GM23338 (cell line): ENCODE measurements around the gene MELTF. TPM values are rescaled to one million over a fixed set of nuclear protein-coding genes. Genes with fewer than 3 reads are reported as not detected.

Source experiments
- ATAC-seq: fragments of 200-7000 bp; cut with Tn5 transposase; 3 replicates; pipeline ENCODE4 v1.9.1; 2020
- DNase-seq: peaks from one replicate; pipeline ENCODE4 v3.0.0-alpha.2; 2015; ENCODE audit warnings: low spot score
- H2AFZ ChIP-seq: fragments of 200-600 bp; sonication (generic); 2 replicates; pipeline ENCODE4 v1.8.0; 2016; ENCODE audit warnings: antibody characterized with exemption, mild to moderate bottlenecking, moderate library complexity
- H3F3A ChIP-seq: fragments of 200-600 bp; sonication (generic); replicated peaks from 2 replicates; pipeline ENCODE4 v1.8.0; 2017; ENCODE audit warnings: antibody characterized with exemption, mixed run types, low read depth
- H3K27ac ChIP-seq: fragments of 200-600 bp; sonication (generic); 2 replicates; pipeline ENCODE4 v1.6.1; 2016; ENCODE audit warnings: low read depth
- H3K27me3 ChIP-seq: fragments of 200-600 bp; sonication (generic); 2 replicates; pipeline ENCODE4 v1.8.0; 2016; ENCODE audit warnings: mild to moderate bottlenecking, mixed run types, moderate library complexity; ENCODE audit not compliant: insufficient read depth
- H3K36me3 ChIP-seq: fragments of 200-600 bp; sonication (generic); 2 replicates; pipeline ENCODE4 v1.8.0; 2016; ENCODE audit warnings: mild to moderate bottlenecking; ENCODE audit not compliant: insufficient read depth
- H3K4me1 ChIP-seq: fragments of 200-600 bp; sonication (generic); 2 replicates; pipeline ENCODE4 v1.8.0; 2016; ENCODE audit warnings: mild to moderate bottlenecking, moderate library complexity; ENCODE audit not compliant: insufficient read depth
- H3K4me2 ChIP-seq: fragments of 200-600 bp; sonication (generic); 2 replicates; pipeline ENCODE4 v1.7.1; 2017; ENCODE audit warnings: mixed run types
- H3K4me3 ChIP-seq: fragments of 200-600 bp; sonication (generic); 2 replicates; pipeline ENCODE4 v1.6.1; 2016; ENCODE audit warnings: mixed run types
- H3K79me2 ChIP-seq: fragments of 200-600 bp; sonication (generic); replicated peaks from 2 replicates; pipeline ENCODE4 v1.8.0; 2017; ENCODE audit warnings: mild to moderate bottlenecking; ENCODE audit not compliant: insufficient read depth
- H3K9me2 ChIP-seq: fragments of 200-600 bp; sonication (generic); 2 replicates; pipeline ENCODE4 v1.8.0; 2017; ENCODE audit not compliant: insufficient read depth
- H4K20me1 ChIP-seq: fragments of 200-600 bp; sonication (generic); replicated peaks from 2 replicates; pipeline ENCODE4 v1.8.0; 2017; ENCODE audit warnings: mild to moderate bottlenecking; ENCODE audit not compliant: insufficient read depth
- H3K27ac Mint-ChIP-seq: 2 replicates; pipeline ENCODE4 v1.8.0; 2020; ENCODE audit warnings: inconsistent platforms, mild to moderate bottlenecking, moderate library complexity, mixed read lengths
- H3K27me3 Mint-ChIP-seq: 3 replicates; pipeline ENCODE4 v1.8.0; 2022; ENCODE audit warnings: low read depth, mild to moderate bottlenecking, moderate library complexity, mixed read lengths, inconsistent platforms; ENCODE audit not compliant: insufficient read depth, poor library complexity
- H3K36me3 Mint-ChIP-seq: 3 replicates; pipeline ENCODE4 v1.8.0; 2021; ENCODE audit warnings: low read depth, mild to moderate bottlenecking, inconsistent platforms, moderate library complexity, mixed read lengths
- H3K4me1 Mint-ChIP-seq: 3 replicates; pipeline ENCODE4 v1.8.0; 2020; ENCODE audit warnings: mild to moderate bottlenecking, inconsistent platforms, mixed read lengths
- H3K4me3 Mint-ChIP-seq: 3 replicates; pipeline ENCODE4 v1.8.0; 2021; ENCODE audit warnings: moderate library complexity, mild to moderate bottlenecking, inconsistent platforms, mixed read lengths
- H3K9me3 Mint-ChIP-seq: 3 replicates; pipeline ENCODE4 v1.8.0; 2020; ENCODE audit warnings: moderate library complexity, mild to moderate bottlenecking, inconsistent platforms, mixed read lengths
- CREB1 ChIP-seq: fragments of 250-450 bp; sonication (Bioruptor Pico); IDR thresholded peaks from 2 replicates; pipeline ENCODE4 v1.5.0; 2020; ENCODE audit warnings: low read depth, mild to moderate bottlenecking, moderate library complexity
- EZH2 ChIP-seq: fragments of 200-600 bp; sonication (generic); IDR thresholded peaks from one replicate; pipeline ENCODE4 v1.8.0; 2017; ENCODE audit warnings: antibody characterized with exemption, mild to moderate bottlenecking, low read depth; ENCODE audit not compliant: unreplicated experiment
- EZH2phosphoT487 ChIP-seq: fragments of 200-600 bp; sonication (generic); IDR thresholded peaks from one replicate; pipeline ENCODE4 v1.8.1; 2018; ENCODE audit warnings: antibody characterized with exemption; ENCODE audit not compliant: unreplicated experiment
- JUNB ChIP-seq: IDR thresholded peaks from one replicate; pipeline ENCODE4 v1.6.1; 2016; ENCODE audit warnings: antibody characterized with exemption; ENCODE audit not compliant: unreplicated experiment
- NANOG ChIP-seq: IDR thresholded peaks from 2 replicates; pipeline ENCODE4 v1.6.1; 2016; ENCODE audit warnings: antibody characterized with exemption, borderline replicate concordance
- POLR2AphosphoS5 ChIP-seq: IDR thresholded peaks from 2 replicates; pipeline ENCODE4 v1.6.1; 2016; ENCODE audit warnings: antibody characterized with exemption, low read depth
- ZNF114 ChIP-seq: fragments of 250-450 bp; sonication (Bioruptor Pico); IDR thresholded peaks from 2 replicates; pipeline ENCODE4 v1.5.0; 2020; ENCODE audit warnings: mild to moderate bottlenecking, moderate library complexity
- ZNF331 ChIP-seq: fragments of 250-450 bp; sonication (Bioruptor Pico); IDR thresholded peaks from 2 replicates; pipeline ENCODE4 v1.5.0; 2020; ENCODE audit warnings: low read depth, mild to moderate bottlenecking, moderate library complexity
- polyA plus RNA-seq: library from polyadenylated mRNA; unstranded; fragments of >200 nt; fragmentation: Nextera tagmentation; extraction: Ambion mirVana; gene quantifications from 2 replicates; pipeline ENCODE4 v1.2.1, GENCODE V29; 2016
- total RNA-seq: library from RNA; depleted of rRNA; stranded (reverse); fragments of >200 nt; shearing (Covaris generic); gene quantifications from 2 replicates; pipeline ENCODE4 v1.2.3, GENCODE V29; 2014
- TF ChIP-seq, protein P1 (sequence below): IDR thresholded peaks from one replicate; pipeline ENCODE4 v1.6.1; 2018; ENCODE audit warnings: antibody characterized with exemption; ENCODE audit not compliant: unreplicated experiment
- TF ChIP-seq, protein P2 (sequence below), 2 experiments: fragments of 200-600 bp in 1 of 2; sonication (generic) in 1 of 2; conservative IDR thresholded peaks; 2 replicates each; pipeline versions ENCODE4 v1.5.1 to v1.6.1; 2016 to 2017; ENCODE audit warnings: antibody characterized with exemption in 2 of 2, low read depth in 2 of 2, mild to moderate bottlenecking in 2 of 2, moderate library complexity in 1 of 2
- TF ChIP-seq, protein P3 (sequence below): fragments of 250-450 bp; sonication (Bioruptor Pico); IDR thresholded peaks from 2 replicates; pipeline ENCODE4 v1.5.0; 2020; ENCODE audit warnings: mild to moderate bottlenecking, moderate library complexity

The MELTF gene
- total and polyA plus RNA-seq, 2 experiments from 2014 or later: 1.4 to 5.2 TPM

DNA sequence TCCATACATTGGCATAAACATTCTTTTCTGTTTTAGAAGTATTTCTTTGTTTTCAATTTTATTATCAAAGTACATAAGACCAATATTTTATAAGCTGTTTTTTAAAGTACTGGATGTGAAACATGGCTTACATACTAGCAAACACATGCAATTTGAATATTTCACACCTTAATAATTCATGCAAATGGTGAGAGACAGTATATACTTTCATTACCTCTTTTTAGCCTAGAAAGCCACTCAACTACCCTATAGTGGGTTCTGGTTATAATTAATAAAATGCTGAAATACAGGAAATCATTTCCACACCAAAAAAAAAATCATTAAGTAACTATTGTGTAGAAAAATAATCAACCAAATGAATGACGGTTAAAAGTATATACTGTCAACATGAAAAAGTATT, 38.5 kb upstream of the MELTF start:
- H3K36me3 ChIP-seq: no peaks in the 10 kb centered on the region; the same call in 1 of the 2 replicates
- no peak for ATAC-seq
- no peaks in the 10 kb centered on the region for H3K27me3 Mint-ChIP-seq
- H3K4me3 Mint-ChIP-seq: no peak overlapping the region
- H3K4me2 ChIP-seq: no peak overlapping the region
- H3K4me1 Mint-ChIP-seq: no peaks in the 10 kb centered on the region
- H3K27ac ChIP-seq: no peak overlapping the region
- H3K27ac Mint-ChIP-seq: no peak overlapping the region
- no peaks in the 10 kb centered on the region for H3K4me1 ChIP-seq
- no peaks in the 10 kb centered on the region for H3K27me3 ChIP-seq
- H3K4me3 ChIP-seq: no peak overlapping the region
- no peak for DNase-seq
- H4K20me1 ChIP-seq: no peaks in the 10 kb centered on the region
- H3K9me3 Mint-ChIP-seq: no peaks in the 10 kb centered on the region
- TF ChIP-seq, protein P1, sequence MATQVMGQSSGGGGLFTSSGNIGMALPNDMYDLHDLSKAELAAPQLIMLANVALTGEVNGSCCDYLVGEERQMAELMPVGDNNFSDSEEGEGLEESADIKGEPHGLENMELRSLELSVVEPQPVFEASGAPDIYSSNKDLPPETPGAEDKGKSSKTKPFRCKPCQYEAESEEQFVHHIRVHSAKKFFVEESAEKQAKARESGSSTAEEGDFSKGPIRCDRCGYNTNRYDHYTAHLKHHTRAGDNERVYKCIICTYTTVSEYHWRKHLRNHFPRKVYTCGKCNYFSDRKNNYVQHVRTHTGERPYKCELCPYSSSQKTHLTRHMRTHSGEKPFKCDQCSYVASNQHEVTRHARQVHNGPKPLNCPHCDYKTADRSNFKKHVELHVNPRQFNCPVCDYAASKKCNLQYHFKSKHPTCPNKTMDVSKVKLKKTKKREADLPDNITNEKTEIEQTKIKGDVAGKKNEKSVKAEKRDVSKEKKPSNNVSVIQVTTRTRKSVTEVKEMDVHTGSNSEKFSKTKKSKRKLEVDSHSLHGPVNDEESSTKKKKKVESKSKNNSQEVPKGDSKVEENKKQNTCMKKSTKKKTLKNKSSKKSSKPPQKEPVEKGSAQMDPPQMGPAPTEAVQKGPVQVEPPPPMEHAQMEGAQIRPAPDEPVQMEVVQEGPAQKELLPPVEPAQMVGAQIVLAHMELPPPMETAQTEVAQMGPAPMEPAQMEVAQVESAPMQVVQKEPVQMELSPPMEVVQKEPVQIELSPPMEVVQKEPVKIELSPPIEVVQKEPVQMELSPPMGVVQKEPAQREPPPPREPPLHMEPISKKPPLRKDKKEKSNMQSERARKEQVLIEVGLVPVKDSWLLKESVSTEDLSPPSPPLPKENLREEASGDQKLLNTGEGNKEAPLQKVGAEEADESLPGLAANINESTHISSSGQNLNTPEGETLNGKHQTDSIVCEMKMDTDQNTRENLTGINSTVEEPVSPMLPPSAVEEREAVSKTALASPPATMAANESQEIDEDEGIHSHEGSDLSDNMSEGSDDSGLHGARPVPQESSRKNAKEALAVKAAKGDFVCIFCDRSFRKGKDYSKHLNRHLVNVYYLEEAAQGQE: no peak
- TF ChIP-seq ZNF114 (no peak), EZH2 (no peak), EZH2phosphoT487 (no peak), CREB1 (CRISPR knock-in tag) (no peak)
- no peaks in the 10 kb centered on the region for H3K79me2 ChIP-seq
- no peaks in the 10 kb centered on the region for H3K9me2 ChIP-seq
- H3K36me3 Mint-ChIP-seq: peaks cover 16% of the 10 kb centered on the region; the same call in 2 of the 3 replicates
- H3F3A ChIP-seq: no peaks in the 10 kb centered on the region
- no peak overlapping the region for H2AFZ ChIP-seq

DNA sequence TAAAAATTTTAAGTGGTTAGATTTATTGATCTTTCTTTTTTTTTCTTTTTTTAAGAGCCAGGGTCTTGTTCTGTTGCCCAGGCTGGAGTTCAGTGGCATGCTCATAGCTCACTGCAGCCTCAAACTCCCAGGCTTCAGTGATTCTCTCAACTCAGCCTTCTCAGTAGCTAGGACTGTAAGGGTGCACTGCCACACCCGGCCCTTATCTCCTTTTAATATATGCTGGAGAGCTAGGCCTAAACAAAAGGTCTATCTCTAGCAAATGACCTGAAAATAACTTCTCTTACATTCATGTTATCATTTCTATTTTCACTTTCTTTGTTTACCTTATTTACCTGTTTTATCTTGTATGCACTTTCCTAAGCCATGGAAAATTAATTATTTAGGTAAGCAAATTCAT, 35.2 kb upstream of the MELTF start:
- Histone ChIP-seq H3K27me3 (no peaks in the 10 kb centered on the region), H4K20me1 (no peaks in the 10 kb centered on the region; the same call in 1 of the 2 replicates), H3K27ac (no peak overlapping the region), H2AFZ (no peak overlapping the region), H3K36me3 (peaks cover 3% of the 10 kb centered on the region; the same call in 1 of the 2 replicates), H3K79me2 (no peaks in the 10 kb centered on the region), H3K4me2 (no peak overlapping the region), H3K9me2 (no peaks in the 10 kb centered on the region), H3K4me1 (no peaks in the 10 kb centered on the region), H3K4me3 (no peak overlapping the region), H3F3A (no peaks in the 10 kb centered on the region)
- no peak overlapping the region for H3K27ac Mint-ChIP-seq
- DNase-seq: no peak
- H3K27me3 Mint-ChIP-seq: no peaks in the 10 kb centered on the region
- H3K4me1 Mint-ChIP-seq: no peaks in the 10 kb centered on the region
- no peak overlapping the region for H3K4me3 Mint-ChIP-seq
- H3K36me3 Mint-ChIP-seq: peaks cover 32% of the 10 kb centered on the region
- no peaks in the 10 kb centered on the region for H3K9me3 Mint-ChIP-seq
- no peak for ATAC-seq
- TF ChIP-seq, protein P2, sequence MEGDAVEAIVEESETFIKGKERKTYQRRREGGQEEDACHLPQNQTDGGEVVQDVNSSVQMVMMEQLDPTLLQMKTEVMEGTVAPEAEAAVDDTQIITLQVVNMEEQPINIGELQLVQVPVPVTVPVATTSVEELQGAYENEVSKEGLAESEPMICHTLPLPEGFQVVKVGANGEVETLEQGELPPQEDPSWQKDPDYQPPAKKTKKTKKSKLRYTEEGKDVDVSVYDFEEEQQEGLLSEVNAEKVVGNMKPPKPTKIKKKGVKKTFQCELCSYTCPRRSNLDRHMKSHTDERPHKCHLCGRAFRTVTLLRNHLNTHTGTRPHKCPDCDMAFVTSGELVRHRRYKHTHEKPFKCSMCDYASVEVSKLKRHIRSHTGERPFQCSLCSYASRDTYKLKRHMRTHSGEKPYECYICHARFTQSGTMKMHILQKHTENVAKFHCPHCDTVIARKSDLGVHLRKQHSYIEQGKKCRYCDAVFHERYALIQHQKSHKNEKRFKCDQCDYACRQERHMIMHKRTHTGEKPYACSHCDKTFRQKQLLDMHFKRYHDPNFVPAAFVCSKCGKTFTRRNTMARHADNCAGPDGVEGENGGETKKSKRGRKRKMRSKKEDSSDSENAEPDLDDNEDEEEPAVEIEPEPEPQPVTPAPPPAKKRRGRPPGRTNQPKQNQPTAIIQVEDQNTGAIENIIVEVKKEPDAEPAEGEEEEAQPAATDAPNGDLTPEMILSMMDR (conservative IDR thresholded peaks at IDR 0.05; ENCODE audit: low read depth in 2 of 2): no peak
- TF ChIP-seq CREB1 (CRISPR knock-in tag) (no peak), NANOG (no peak), EZH2 (no peak), ZNF331 (CRISPR knock-in tag) (no peak), JUNB (no peak), POLR2AphosphoS5 (no peak)
- TF ChIP-seq, protein P3, sequence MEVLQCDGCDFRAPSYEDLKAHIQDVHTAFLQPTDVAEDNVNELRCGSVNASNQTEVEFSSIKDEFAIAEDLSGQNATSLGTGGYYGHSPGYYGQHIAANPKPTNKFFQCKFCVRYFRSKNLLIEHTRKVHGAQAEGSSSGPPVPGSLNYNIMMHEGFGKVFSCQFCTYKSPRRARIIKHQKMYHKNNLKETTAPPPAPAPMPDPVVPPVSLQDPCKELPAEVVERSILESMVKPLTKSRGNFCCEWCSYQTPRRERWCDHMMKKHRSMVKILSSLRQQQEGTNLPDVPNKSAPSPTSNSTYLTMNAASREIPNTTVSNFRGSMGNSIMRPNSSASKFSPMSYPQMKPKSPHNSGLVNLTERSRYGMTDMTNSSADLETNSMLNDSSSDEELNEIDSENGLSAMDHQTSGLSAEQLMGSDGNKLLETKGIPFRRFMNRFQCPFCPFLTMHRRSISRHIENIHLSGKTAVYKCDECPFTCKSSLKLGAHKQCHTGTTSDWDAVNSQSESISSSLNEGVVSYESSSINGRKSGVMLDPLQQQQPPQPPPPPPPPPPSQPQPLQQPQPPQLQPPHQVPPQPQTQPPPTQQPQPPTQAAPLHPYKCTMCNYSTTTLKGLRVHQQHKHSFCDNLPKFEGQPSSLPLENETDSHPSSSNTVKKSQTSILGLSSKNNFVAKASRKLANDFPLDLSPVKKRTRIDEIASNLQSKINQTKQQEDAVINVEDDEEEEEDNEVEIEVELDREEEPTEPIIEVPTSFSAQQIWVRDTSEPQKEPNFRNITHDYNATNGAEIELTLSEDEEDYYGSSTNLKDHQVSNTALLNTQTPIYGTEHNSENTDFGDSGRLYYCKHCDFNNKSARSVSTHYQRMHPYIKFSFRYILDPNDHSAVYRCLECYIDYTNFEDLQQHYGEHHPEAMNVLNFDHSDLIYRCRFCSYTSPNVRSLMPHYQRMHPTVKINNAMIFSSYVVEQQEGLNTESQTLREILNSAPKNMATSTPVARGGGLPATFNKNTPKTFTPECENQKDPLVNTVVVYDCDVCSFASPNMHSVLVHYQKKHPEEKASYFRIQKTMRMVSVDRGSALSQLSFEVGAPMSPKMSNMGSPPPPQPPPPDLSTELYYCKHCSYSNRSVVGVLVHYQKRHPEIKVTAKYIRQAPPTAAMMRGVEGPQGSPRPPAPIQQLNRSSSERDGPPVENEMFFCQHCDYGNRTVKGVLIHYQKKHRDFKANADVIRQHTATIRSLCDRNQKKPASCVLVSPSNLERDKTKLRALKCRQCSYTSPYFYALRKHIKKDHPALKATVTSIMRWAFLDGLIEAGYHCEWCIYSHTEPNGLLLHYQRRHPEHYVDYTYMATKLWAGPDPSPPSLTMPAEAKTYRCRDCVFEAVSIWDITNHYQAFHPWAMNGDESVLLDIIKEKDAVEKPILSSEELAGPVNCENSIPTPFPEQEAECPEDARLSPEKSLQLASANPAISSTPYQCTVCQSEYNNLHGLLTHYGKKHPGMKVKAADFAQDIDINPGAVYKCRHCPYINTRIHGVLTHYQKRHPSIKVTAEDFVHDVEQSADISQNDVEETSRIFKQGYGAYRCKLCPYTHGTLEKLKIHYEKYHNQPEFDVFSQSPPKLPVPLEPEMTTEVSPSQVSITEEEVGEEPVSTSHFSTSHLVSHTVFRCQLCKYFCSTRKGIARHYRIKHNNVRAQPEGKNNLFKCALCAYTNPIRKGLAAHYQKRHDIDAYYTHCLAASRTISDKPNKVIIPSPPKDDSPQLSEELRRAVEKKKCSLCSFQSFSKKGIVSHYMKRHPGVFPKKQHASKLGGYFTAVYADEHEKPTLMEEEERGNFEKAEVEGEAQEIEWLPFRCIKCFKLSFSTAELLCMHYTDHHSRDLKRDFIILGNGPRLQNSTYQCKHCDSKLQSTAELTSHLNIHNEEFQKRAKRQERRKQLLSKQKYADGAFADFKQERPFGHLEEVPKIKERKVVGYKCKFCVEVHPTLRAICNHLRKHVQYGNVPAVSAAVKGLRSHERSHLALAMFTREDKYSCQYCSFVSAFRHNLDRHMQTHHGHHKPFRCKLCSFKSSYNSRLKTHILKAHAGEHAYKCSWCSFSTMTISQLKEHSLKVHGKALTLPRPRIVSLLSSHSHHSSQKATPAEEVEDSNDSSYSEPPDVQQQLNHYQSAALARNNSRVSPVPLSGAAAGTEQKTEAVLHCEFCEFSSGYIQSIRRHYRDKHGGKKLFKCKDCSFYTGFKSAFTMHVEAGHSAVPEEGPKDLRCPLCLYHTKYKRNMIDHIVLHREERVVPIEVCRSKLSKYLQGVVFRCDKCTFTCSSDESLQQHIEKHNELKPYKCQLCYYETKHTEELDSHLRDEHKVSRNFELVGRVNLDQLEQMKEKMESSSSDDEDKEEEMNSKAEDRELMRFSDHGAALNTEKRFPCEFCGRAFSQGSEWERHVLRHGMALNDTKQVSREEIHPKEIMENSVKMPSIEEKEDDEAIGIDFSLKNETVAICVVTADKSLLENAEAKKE (CRISPR knock-in tag): no peak
